Gastrocnemius medialis (tissue), 4 donors: ENCODE data around the gene HLA-DQB1.

Experiments used
- POLR2A ChIP-seq, 2 donors: fragments of 450-650 bp; IDR thresholded peaks; one replicate each; pipeline ENCODE4 v1.6.1; 2017; ENCODE audit warnings: antibody characterized with exemption in 2 of 2, mild to moderate bottlenecking in 2 of 2, moderate library complexity in 2 of 2
- TF ChIP-seq, protein P1 (sequence below), 5 experiments: fragments of 450-650 bp in 3 of 5; fragments of 200-600 bp in 2 of 5; sonication (generic) in 2 of 5; IDR thresholded peaks in 4 of 5; conservative IDR thresholded peaks in 1 of 5; 1 replicate in 4 of 5; 2 replicates in 1 of 5; pipeline ENCODE4 v1.5.1; 2016 to 2019; ENCODE audit warnings: antibody characterized with exemption in 5 of 5, mild to moderate bottlenecking in 3 of 5, moderate library complexity in 3 of 5

GRCh38 chr6:32709625-32710024, 43.2 kb upstream of the HLA-DQB1 start:
- TF ChIP-seq, protein P1, sequence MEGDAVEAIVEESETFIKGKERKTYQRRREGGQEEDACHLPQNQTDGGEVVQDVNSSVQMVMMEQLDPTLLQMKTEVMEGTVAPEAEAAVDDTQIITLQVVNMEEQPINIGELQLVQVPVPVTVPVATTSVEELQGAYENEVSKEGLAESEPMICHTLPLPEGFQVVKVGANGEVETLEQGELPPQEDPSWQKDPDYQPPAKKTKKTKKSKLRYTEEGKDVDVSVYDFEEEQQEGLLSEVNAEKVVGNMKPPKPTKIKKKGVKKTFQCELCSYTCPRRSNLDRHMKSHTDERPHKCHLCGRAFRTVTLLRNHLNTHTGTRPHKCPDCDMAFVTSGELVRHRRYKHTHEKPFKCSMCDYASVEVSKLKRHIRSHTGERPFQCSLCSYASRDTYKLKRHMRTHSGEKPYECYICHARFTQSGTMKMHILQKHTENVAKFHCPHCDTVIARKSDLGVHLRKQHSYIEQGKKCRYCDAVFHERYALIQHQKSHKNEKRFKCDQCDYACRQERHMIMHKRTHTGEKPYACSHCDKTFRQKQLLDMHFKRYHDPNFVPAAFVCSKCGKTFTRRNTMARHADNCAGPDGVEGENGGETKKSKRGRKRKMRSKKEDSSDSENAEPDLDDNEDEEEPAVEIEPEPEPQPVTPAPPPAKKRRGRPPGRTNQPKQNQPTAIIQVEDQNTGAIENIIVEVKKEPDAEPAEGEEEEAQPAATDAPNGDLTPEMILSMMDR (IDR thresholded peaks at IDR 0.05 in 4 of 5, conservative IDR thresholded peaks at IDR 0.05 in 1 of 5), result no peak
- no peak for TF ChIP-seq POLR2A (IDR thresholded peaks at IDR 0.05)
